ENCODE measurements around the gene PDSS2.

GRCh38 chr6:107116931-107117330 is 342.4 kb downstream of the PDSS2 start:
- no peak for TF ChIP-seq POLR2AphosphoS5 (IDR thresholded peaks at IDR 0.05; ENCODE audit: low read depth, low read length)
- TF ChIP-seq POLR2A (IDR thresholded peaks at IDR 0.05; ENCODE audit: low read depth, low read length): no peak
- TF ChIP-seq TAF1 (IDR thresholded peaks at IDR 0.05; ENCODE audit: low read depth, low read length): no peak
- TF ChIP-seq SPI1 (IDR thresholded peaks at IDR 0.05; ENCODE audit: low read depth, low read length): no peak
- no peak for TF ChIP-seq POU2F2 (IDR thresholded peaks at IDR 0.05; ENCODE audit: low read depth, low read length)
- TF ChIP-seq PAX5 (IDR thresholded peaks at IDR 0.05; ENCODE audit: insufficient read depth, low read length, severe bottlenecking): no peak

All from GM12891 (cell line).